ENCODE measurements around the gene CAPZA1. TPM values are rescaled to one million over a fixed set of nuclear protein-coding genes. Genes with fewer than 3 reads are reported as not detected.

CAPZA1 gene
- polyA plus RNA-seq, 1 of the 3 experiments (the other 2 are of a cell fraction): 50.8 TPM

GRCh38 chr1:112614460-112615065 lies 5.1 kb upstream of the CAPZA1 start:
- Histone ChIP-seq H2AFZ (ENCODE audit: low read depth) (no peak overlapping the region), H3K27ac (ENCODE audit: low read depth in 2 of 2, low read length in 1 of 2) (no peak overlapping the region), H3K9me2 (no peaks in the 10 kb centered on the region), H3K4me2 (no peak overlapping the region), H3K27me3 (ENCODE audit: insufficient read depth) (no peaks in the 10 kb centered on the region), H3F3A (replicated peaks; ENCODE audit: insufficient read depth) (peaks cover 24% of the 10 kb centered on the region), H3K4me1 (ENCODE audit: control insufficient read depth in 1 of 2, insufficient read depth in 2 of 2, low read depth in 1 of 2, low read length in 1 of 2) (peaks cover 0 to 5% of the 10 kb centered on the region in 2 experiments; a peak in 2 of 4 replicates), H3K9me3 (no peaks in the 10 kb centered on the region), H3K36me3 (replicated peaks in 1 of 2; ENCODE audit: control insufficient read depth in 1 of 2, insufficient read depth in 2 of 2, low read length in 1 of 2) (peaks cover 38 to 45% of the 10 kb centered on the region in 2 experiments), H3K9ac (no peak overlapping the region), H4K20me1 (ENCODE audit: insufficient read depth) (no peaks in the 10 kb centered on the region), H3K4me3 (ENCODE audit: low read depth in 2 of 2, low read length in 1 of 2) (no peak overlapping the region), H3K79me2 (ENCODE audit: insufficient read depth) (peaks cover 94% of the 10 kb centered on the region)
- ChIA-PET CTCF (interaction anchor here (0.6 to 3.8 kb wide), 13 partner anchors 10 to 223 kb away, joined by 3 to 18 read pairs (median 3); no protein-coding TSS in a partner anchor), POLR2A (no interaction called here)
- no peak for TF ChIP-seq MXI1 (IDR thresholded peaks at IDR 0.05; ENCODE audit: low read depth, low read length)
- TF ChIP-seq RAD21 (IDR thresholded peaks at IDR 0.05; ENCODE audit: low read length): peak; percentile 64
- peak; percentile 51 for TF ChIP-seq SMC3 (IDR thresholded peaks at IDR 0.05; ENCODE audit: low read depth, low read length)
- no peak for TF ChIP-seq FOXM1 (IDR thresholded peaks at IDR 0.05; ENCODE audit: low read depth)
- no peak for TF ChIP-seq RCOR1 (IDR thresholded peaks at IDR 0.05; ENCODE audit: low read length)
- TF ChIP-seq, protein P1, sequence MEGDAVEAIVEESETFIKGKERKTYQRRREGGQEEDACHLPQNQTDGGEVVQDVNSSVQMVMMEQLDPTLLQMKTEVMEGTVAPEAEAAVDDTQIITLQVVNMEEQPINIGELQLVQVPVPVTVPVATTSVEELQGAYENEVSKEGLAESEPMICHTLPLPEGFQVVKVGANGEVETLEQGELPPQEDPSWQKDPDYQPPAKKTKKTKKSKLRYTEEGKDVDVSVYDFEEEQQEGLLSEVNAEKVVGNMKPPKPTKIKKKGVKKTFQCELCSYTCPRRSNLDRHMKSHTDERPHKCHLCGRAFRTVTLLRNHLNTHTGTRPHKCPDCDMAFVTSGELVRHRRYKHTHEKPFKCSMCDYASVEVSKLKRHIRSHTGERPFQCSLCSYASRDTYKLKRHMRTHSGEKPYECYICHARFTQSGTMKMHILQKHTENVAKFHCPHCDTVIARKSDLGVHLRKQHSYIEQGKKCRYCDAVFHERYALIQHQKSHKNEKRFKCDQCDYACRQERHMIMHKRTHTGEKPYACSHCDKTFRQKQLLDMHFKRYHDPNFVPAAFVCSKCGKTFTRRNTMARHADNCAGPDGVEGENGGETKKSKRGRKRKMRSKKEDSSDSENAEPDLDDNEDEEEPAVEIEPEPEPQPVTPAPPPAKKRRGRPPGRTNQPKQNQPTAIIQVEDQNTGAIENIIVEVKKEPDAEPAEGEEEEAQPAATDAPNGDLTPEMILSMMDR (IDR thresholded peaks at IDR 0.05): peak; percentile 85
- no peak for TF ChIP-seq PBX3 (IDR thresholded peaks at IDR 0.05)
- no peak for TF ChIP-seq GATA2 (CRISPR knock-in tag; IDR thresholded peaks at IDR 0.05)
- no peak for TF ChIP-seq RFX5 (IDR thresholded peaks at IDR 0.05; ENCODE audit: low read length)
- no peak for TF ChIP-seq NFIC (IDR thresholded peaks at IDR 0.05; ENCODE audit: borderline replicate concordance)
- no peak for TF ChIP-seq SIN3A (IDR thresholded peaks at IDR 0.05; ENCODE audit: borderline replicate concordance, low read depth, low read length)
- no peak for TF ChIP-seq USF1 (IDR thresholded peaks at IDR 0.05; ENCODE audit: borderline replicate concordance, low read depth)
- 70% methylated on average over 6 of the region's 6 CpGs for WGBS (ENCODE audit: low lambda C conversion rate)
- DNase-seq: peak; percentile 27

DNA sequence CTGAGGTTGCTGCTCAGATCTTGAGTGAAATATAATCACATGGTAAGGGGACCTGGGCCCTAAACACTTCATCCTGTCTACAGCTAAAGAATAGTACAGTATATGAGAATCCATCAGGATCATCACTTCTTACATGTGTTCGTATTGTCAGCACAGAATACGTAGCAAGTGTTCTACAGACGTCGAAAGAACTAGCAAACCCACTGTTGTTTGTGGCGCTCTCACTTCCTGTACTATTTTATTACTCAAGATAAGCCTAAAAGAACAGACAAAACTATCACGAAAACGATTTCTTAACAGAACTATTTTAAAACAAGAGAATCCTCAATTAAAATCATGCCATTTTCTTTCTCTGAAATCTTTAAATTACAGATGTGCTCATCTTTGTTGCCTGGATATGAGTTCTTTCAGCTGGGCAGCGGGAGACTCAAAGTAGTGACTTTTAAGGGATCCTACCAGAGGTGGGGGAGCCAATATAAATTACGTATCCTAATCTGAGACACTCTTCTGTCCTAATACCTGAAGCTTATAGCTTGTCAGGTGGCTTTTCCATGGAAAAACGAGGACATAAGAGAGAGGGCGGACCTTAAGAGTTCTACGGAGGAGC lies 1.4 kb upstream of the CAPZA1 start:
- Histone ChIP-seq H3K9ac (peak overlapping the region; percentile 100), H3K27me3 (ENCODE audit: insufficient read depth) (no peaks in the 10 kb centered on the region), H2AFZ (ENCODE audit: low read depth) (peak overlapping the region; percentile 92), H3K36me3 (replicated peaks in 1 of 2; ENCODE audit: control insufficient read depth in 1 of 2, insufficient read depth in 2 of 2, low read length in 1 of 2) (peaks cover 11 to 26% of the 10 kb centered on the region in 2 experiments), H3K79me2 (ENCODE audit: insufficient read depth) (peaks cover 98% of the 10 kb centered on the region), H3K9me3 (no peaks in the 10 kb centered on the region), H3K4me1 (ENCODE audit: control insufficient read depth in 1 of 2, insufficient read depth in 2 of 2, low read depth in 1 of 2, low read length in 1 of 2) (peaks cover 12 to 18% of the 10 kb centered on the region in 2 experiments; a peak in 3 of 4 replicates), H4K20me1 (ENCODE audit: insufficient read depth) (peaks cover 20% of the 10 kb centered on the region), H3K9me2 (no peaks in the 10 kb centered on the region), H3F3A (replicated peaks; ENCODE audit: insufficient read depth) (peaks cover 36% of the 10 kb centered on the region), H3K4me3 (ENCODE audit: low read depth in 2 of 2, low read length in 1 of 2) (peak overlapping the region; percentile 88 to 100), H3K4me2 (peak overlapping the region; percentile 99), H3K27ac (ENCODE audit: low read depth in 2 of 2, low read length in 1 of 2) (peak overlapping the region; percentile 94 to 99)
- ChIA-PET CTCF (interaction anchor here (1.0 to 3.4 kb wide), 6 partner anchors 56 to 227 kb away, joined by 3 to 22 read pairs (median 4); partner anchors contain the start of gene MOV10), POLR2A (interaction anchor here (1.9 kb wide), 1 partner anchor 56 kb away, joined by 14 read pairs; the partner anchor contains the start of gene MOV10)
- 4% methylated on average over 12 of the region's 12 CpGs for WGBS (ENCODE audit: low lambda C conversion rate)
- DNase-seq: peak; percentile 19
- TF ChIP-seq GABPA (IDR thresholded peaks at IDR 0.05; ENCODE audit: low read depth) (no peak), USF1 (IDR thresholded peaks at IDR 0.05; ENCODE audit: borderline replicate concordance, low read depth) (no peak), RFX5 (IDR thresholded peaks at IDR 0.05; ENCODE audit: low read length) (no peak), RAD21 (IDR thresholded peaks at IDR 0.05; ENCODE audit: low read length) (no peak), SMC3 (IDR thresholded peaks at IDR 0.05; ENCODE audit: low read depth, low read length) (no peak), JUND (IDR thresholded peaks at IDR 0.05) (no peak), POLR2AphosphoS5 (IDR thresholded peaks at IDR 0.05; ENCODE audit: low read depth, low read length) (no peak), REST (IDR thresholded peaks at IDR 0.05; ENCODE audit: low read depth, low read length) (no peak), GATA2 (CRISPR knock-in tag; IDR thresholded peaks at IDR 0.05) (no peak)

Measured in SK-N-SH (cell line).